ENCODE measurements around the gene SLC12A7. TPM values are rescaled to one million over a fixed set of nuclear protein-coding genes. Genes with fewer than 3 reads are reported as not detected.

The SLC12A7 gene
- total and polyA plus RNA-seq, 2 of the 13 experiments (the other 11 are each of a cell fraction or from before 2014, with no cell fraction given): 14.0 to 18.5 TPM

- 0 out of 2 replicates have a peak, but pooled peaks have one; percentile 63 for TF ChIP-seq ZNF20 (CRISPR knock-in tag; IDR thresholded peaks at IDR 0.05)
- TF ChIP-seq ZNF460 (CRISPR knock-in tag; IDR thresholded peaks at IDR 0.05; ENCODE audit: borderline replicate concordance): no peak; the same call in 1 of the 2 replicates
- peak; percentile 97 for TF ChIP-seq HNF4G (IDR thresholded peaks at IDR 0.05; ENCODE audit: borderline replicate concordance, low read depth, low read length)
- peak; percentile 89 for TF ChIP-seq HNF4G (CRISPR knock-in tag; IDR thresholded peaks at IDR 0.05; ENCODE audit: borderline replicate concordance, low read depth)
- no peak for TF ChIP-seq ARNTL (CRISPR knock-in tag; IDR thresholded peaks at IDR 0.05)
- TF ChIP-seq FOXK2 (IDR thresholded peaks at IDR 0.05): no peak
- TF ChIP-seq MTA1 (CRISPR knock-in tag; IDR thresholded peaks at IDR 0.05; ENCODE audit: borderline replicate concordance): peak; percentile 90
- no peak for TF ChIP-seq ZNF24 (IDR thresholded peaks at IDR 0.05)
- TF ChIP-seq TCF7L2 (IDR thresholded peaks at IDR 0.05; ENCODE audit: low read depth, low read length): no peak
- TF ChIP-seq ZNF614 (CRISPR knock-in tag; IDR thresholded peaks at IDR 0.05; ENCODE audit: borderline replicate concordance): 0 out of 2 replicates have a peak, but pooled peaks have one; percentile 31
- TF ChIP-seq ZMYM2 (CRISPR knock-in tag; IDR thresholded peaks at IDR 0.05): peak; percentile 87
- no peak for TF ChIP-seq SATB2 (CRISPR knock-in tag; IDR thresholded peaks at IDR 0.05)
- 0 out of 2 replicates have a peak, but pooled peaks have one; percentile 74 for TF ChIP-seq ZSCAN30 (CRISPR knock-in tag; IDR thresholded peaks at IDR 0.05)
- peak; percentile 84 for TF ChIP-seq ZNF230 (CRISPR knock-in tag; IDR thresholded peaks at IDR 0.05)
- TF ChIP-seq ZSCAN9 (CRISPR knock-in tag; IDR thresholded peaks at IDR 0.05; ENCODE audit: borderline replicate concordance): peak; percentile 16; the same call in 1 of the 2 replicates
- TF ChIP-seq ZNF296 (CRISPR knock-in tag; conservative IDR thresholded peaks at IDR 0.05): peak; percentile 27
- TF ChIP-seq ZBTB8A (CRISPR knock-in tag; IDR thresholded peaks at IDR 0.05; ENCODE audit: borderline replicate concordance, low read depth): no peak
- 0 out of 2 replicates have a peak, but pooled peaks have one; percentile 61 for TF ChIP-seq PAWR (CRISPR knock-in tag; IDR thresholded peaks at IDR 0.05; ENCODE audit: borderline replicate concordance)
- no peak for TF ChIP-seq SIN3B (IDR thresholded peaks at IDR 0.05; ENCODE audit: low read length)
- TF ChIP-seq MEIS1 (CRISPR knock-in tag; IDR thresholded peaks at IDR 0.05; ENCODE audit: borderline replicate concordance): no peak
- TF ChIP-seq NCOA2 (CRISPR knock-in tag; IDR thresholded peaks at IDR 0.05): peak; percentile 67; the same call in 1 of the 2 replicates
- peak; percentile 33 for TF ChIP-seq KMT2A (CRISPR knock-in tag; IDR thresholded peaks at IDR 0.05)
- no peak for TF ChIP-seq ZNF672 (CRISPR knock-in tag; IDR thresholded peaks at IDR 0.05)
- TF ChIP-seq, protein P1, sequence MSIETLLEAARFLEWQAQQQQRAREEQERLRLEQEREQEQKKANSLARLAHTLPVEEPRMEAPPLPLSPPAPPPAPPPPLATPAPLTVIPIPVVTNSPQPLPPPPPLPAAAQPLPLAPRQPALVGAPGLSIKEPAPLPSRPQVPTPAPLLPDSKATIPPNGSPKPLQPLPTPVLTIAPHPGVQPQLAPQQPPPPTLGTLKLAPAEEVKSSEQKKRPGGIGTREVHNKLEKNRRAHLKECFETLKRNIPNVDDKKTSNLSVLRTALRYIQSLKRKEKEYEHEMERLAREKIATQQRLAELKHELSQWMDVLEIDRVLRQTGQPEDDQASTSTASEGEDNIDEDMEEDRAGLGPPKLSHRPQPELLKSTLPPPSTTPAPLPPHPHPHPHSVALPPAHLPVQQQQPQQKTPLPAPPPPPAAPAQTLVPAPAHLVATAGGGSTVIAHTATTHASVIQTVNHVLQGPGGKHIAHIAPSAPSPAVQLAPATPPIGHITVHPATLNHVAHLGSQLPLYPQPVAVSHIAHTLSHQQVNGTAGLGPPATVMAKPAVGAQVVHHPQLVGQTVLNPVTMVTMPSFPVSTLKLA (IDR thresholded peaks at IDR 0.05): no peak
- no peak for TF ChIP-seq CEBPB (IDR thresholded peaks at IDR 0.05; ENCODE audit: borderline replicate concordance, low read depth, low read length)
- TF ChIP-seq, protein P2, sequence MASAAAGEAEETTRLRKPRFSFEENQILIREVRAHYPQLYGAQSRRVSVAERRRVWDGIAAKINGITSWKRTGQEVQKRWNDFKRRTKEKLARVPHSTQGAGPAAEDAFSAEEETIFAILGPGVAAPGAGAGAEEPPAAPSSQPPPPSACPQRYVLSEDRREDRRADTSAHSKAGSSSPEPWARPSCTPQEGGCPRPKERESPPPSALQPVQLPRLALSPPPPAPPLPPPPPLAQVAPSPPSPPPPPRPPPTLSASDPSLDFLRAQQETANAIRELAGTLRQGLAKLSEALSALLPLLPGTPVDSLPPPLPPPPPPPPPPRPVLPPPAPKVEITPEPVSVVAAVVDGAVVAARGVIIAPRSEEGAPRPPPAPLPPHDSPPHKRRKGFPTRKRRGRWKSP (CRISPR knock-in tag; IDR thresholded peaks at IDR 0.05): no peak
- no peak for TF ChIP-seq BRCA1 (CRISPR knock-in tag; IDR thresholded peaks at IDR 0.05)
- TF ChIP-seq ZBTB42 (CRISPR knock-in tag; IDR thresholded peaks at IDR 0.05): peak; percentile 41; the same call in 1 of the 2 replicates
- TF ChIP-seq MATR3 (CRISPR knock-in tag; IDR thresholded peaks at IDR 0.05): no peak
- TF ChIP-seq JUND (CRISPR knock-in tag; IDR thresholded peaks at IDR 0.05): 0 out of 2 replicates have a peak, but pooled peaks have one; percentile 15
- TF ChIP-seq NFIC (IDR thresholded peaks at IDR 0.05; ENCODE audit: low read length): no peak
- no peak for TF ChIP-seq MTA3 (CRISPR knock-in tag; IDR thresholded peaks at IDR 0.05)
Measured at GRCh38 chr5:1107167-1108022, 4.5 kb downstream of the SLC12A7 start (continued).
